Nephron (organoid): Measurements from ENCODE around the gene CDH23.

ENCODE experiments used
- H3K27ac Mint-ChIP-seq, 3 experiments: 2 replicates each; pipeline ENCODE4 v1.8.0; 2020; ENCODE audit warnings: mixed read lengths in 3 of 3, mild to moderate bottlenecking in 2 of 3, moderate library complexity in 1 of 3
- H3K27me3 Mint-ChIP-seq: 2 replicates; pipeline ENCODE4 v1.8.0; 2021; ENCODE audit warnings: low read depth, mild to moderate bottlenecking, moderate library complexity, mixed read lengths
- H3K36me3 Mint-ChIP-seq: 2 replicates; pipeline ENCODE4 v1.8.0; 2020; ENCODE audit warnings: low read depth, mixed read lengths
- H3K4me1 Mint-ChIP-seq: 2 replicates; pipeline ENCODE4 v1.8.0; 2020; ENCODE audit warnings: mixed read lengths
- H3K4me3 Mint-ChIP-seq, 3 experiments: 2 replicates each; pipeline ENCODE4 v1.8.0; 2020; ENCODE audit warnings: mild to moderate bottlenecking in 3 of 3, mixed read lengths in 3 of 3, moderate library complexity in 2 of 3
- H3K9me3 Mint-ChIP-seq: 2 replicates; pipeline ENCODE4 v1.8.0; 2020; ENCODE audit warnings: mixed read lengths
- CTCF ChIP-seq, 3 experiments: fragments of 200-600 bp; sonication (generic); IDR thresholded peaks; one replicate each; pipeline ENCODE4 v1.5.0; 2021; ENCODE audit warnings: antibody characterized with exemption in 3 of 3; ENCODE audit not compliant: unreplicated experiment in 3 of 3

Gene CDH23

DNA sequence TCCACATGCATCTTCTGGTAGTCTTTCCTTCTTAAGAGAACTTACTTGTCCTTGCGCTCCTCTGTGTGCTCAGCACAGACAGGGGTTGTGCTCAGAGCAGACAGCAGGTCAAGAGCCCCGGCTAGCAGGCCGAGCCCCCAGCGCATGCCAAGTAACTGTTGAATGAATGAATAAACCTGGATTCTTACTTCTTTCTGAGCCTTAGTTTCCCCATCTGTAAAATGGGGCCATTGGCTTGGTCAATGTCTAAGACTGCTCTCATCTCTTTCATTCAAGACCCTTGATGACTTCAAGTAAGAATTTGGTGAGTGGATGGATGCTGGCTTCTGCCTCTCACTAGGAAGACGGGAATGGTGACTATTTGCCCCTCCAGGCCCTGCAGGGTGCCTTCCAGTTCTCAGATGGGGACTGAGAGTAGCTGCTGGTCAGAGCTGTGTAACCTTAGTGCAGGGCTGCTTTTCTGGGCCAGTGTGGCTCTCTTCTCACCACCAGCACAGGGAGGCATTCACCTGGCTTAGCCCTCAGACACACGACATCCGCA lies 78.1 kb downstream of the CDH23 start:
- Mint-ChIP-seq H3K4me1 (peaks cover 61% of the 10 kb centered on the region), H3K9me3 (no peaks in the 10 kb centered on the region), H3K4me3 (peak overlapping the region in 1 of 3 experiments; percentile 12)

DNA sequence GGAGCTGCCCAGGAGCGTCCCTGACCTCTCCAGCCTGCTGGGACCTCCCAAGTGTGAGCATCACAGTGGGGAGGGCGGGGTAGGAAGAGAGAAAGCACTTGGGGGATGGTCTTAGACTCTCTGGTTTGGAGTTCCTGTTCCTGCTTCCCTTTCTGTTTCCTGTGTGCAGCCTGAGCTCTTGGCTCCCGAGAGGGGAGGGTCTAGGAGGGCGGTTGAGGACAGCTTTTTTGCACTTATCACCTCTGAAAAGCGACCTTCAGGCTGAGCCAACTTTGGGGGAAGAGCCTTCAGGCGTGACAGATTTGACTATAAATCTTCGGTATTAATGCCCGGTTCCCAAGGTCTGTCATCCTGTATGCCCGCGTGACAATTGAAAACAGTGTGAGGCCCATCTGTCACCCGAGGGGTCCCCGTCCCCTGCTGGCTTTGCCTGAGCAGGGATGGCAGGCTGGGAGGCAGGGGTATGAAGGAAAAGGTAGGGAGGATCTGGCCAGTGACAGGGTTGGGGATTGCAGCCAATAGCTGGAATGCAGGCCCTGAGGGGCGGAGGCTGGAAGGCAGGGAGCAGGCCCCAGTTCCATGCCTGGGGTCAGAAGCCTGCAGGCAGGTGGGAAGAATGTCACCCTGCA lies 78.6 kb downstream of the CDH23 start:
- Mint-ChIP-seq H3K4me1 (peaks cover 61% of the 10 kb centered on the region), H3K36me3 (no peaks in the 10 kb centered on the region), H3K4me3 (peak overlapping the region in 1 of 3 experiments; percentile 12), H3K9me3 (no peaks in the 10 kb centered on the region), H3K27ac (peak overlapping the region in 2 of 3 experiments; percentile 42 to 86), H3K27me3 (peaks cover 11% of the 10 kb centered on the region)
- TF ChIP-seq CTCF (IDR thresholded peaks at IDR 0.05; ENCODE audit: unreplicated experiment in 3 of 3): no peak

More for the DNA sequence above, 78.1 kb downstream of the CDH23 start:
- peaks cover 10% of the 10 kb centered on the region for H3K27me3 Mint-ChIP-seq
- TF ChIP-seq CTCF (IDR thresholded peaks at IDR 0.05; ENCODE audit: unreplicated experiment in 3 of 3): no peak
- peak overlapping the region in 2 of 3 experiments; percentile 42 to 86 for H3K27ac Mint-ChIP-seq
- no peaks in the 10 kb centered on the region for H3K36me3 Mint-ChIP-seq

- Mint-ChIP-seq H3K4me1 (peaks cover 53% of the 10 kb centered on the region), H3K27me3 (peaks cover 16% of the 10 kb centered on the region), H3K36me3 (no peaks in the 10 kb centered on the region), H3K4me3 (peak overlapping the region in 1 of 3 experiments; percentile 31), H3K9me3 (no peaks in the 10 kb centered on the region), H3K27ac (peak overlapping the region in 2 of 3 experiments; percentile 42 to 89)
- no peak for TF ChIP-seq CTCF (IDR thresholded peaks at IDR 0.05; ENCODE audit: unreplicated experiment in 3 of 3)
Measured at GRCh38 chr10:71476228-71477011, 79.7 kb downstream of the CDH23 start.

GRCh38 chr10:71478173-71478572 lies 81.5 kb downstream of the CDH23 start:
- peaks cover 26% of the 10 kb centered on the region for H3K27me3 Mint-ChIP-seq
- no peak for TF ChIP-seq CTCF (IDR thresholded peaks at IDR 0.05; ENCODE audit: unreplicated experiment in 3 of 3)
- peak overlapping the region in 2 of 3 experiments; percentile 7 to 42 for H3K27ac Mint-ChIP-seq
- no peaks in the 10 kb centered on the region for H3K36me3 Mint-ChIP-seq
- H3K9me3 Mint-ChIP-seq: no peaks in the 10 kb centered on the region
- H3K4me3 Mint-ChIP-seq: no peak overlapping the region
- H3K4me1 Mint-ChIP-seq: peaks cover 40% of the 10 kb centered on the region

GRCh38 chr10:71478813-71479365 lies 82.2 kb downstream of the CDH23 start:
- Mint-ChIP-seq H3K4me1 (peaks cover 39% of the 10 kb centered on the region), H3K36me3 (no peaks in the 10 kb centered on the region), H3K4me3 (no peak overlapping the region)

More at GRCh38 chr10:71478813-71479365, 82.2 kb downstream of the CDH23 start:
- no peak for TF ChIP-seq CTCF (IDR thresholded peaks at IDR 0.05; ENCODE audit: unreplicated experiment in 3 of 3)
- no peaks in the 10 kb centered on the region for H3K9me3 Mint-ChIP-seq
- H3K27me3 Mint-ChIP-seq: peaks cover 31% of the 10 kb centered on the region
- peak overlapping the region in 2 of 3 experiments; percentile 7 to 42 for H3K27ac Mint-ChIP-seq
